GM18502 (cell line): ENCODE data around the gene CSF1.
"Not testable (repeated sequence)": the region's sequence is repeated elsewhere in the genome, so short reads cannot be mapped to it uniquely, and the experiment has no call there.

Experiments used
- ATAC-seq: cut with Tn5 transposase; IDR thresholded peaks from one replicate; pipeline ENCODE4 v1.9.1; 2021; ENCODE audit warnings: mild to moderate bottlenecking; ENCODE audit not compliant: unreplicated experiment, poor library complexity

CSF1 gene, protein sequence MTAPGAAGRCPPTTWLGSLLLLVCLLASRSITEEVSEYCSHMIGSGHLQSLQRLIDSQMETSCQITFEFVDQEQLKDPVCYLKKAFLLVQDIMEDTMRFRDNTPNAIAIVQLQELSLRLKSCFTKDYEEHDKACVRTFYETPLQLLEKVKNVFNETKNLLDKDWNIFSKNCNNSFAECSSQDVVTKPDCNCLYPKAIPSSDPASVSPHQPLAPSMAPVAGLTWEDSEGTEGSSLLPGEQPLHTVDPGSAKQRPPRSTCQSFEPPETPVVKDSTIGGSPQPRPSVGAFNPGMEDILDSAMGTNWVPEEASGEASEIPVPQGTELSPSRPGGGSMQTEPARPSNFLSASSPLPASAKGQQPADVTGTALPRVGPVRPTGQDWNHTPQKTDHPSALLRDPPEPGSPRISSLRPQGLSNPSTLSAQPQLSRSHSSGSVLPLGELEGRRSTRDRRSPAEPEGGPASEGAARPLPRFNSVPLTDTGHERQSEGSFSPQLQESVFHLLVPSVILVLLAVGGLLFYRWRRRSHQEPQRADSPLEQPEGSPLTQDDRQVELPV

DNA sequence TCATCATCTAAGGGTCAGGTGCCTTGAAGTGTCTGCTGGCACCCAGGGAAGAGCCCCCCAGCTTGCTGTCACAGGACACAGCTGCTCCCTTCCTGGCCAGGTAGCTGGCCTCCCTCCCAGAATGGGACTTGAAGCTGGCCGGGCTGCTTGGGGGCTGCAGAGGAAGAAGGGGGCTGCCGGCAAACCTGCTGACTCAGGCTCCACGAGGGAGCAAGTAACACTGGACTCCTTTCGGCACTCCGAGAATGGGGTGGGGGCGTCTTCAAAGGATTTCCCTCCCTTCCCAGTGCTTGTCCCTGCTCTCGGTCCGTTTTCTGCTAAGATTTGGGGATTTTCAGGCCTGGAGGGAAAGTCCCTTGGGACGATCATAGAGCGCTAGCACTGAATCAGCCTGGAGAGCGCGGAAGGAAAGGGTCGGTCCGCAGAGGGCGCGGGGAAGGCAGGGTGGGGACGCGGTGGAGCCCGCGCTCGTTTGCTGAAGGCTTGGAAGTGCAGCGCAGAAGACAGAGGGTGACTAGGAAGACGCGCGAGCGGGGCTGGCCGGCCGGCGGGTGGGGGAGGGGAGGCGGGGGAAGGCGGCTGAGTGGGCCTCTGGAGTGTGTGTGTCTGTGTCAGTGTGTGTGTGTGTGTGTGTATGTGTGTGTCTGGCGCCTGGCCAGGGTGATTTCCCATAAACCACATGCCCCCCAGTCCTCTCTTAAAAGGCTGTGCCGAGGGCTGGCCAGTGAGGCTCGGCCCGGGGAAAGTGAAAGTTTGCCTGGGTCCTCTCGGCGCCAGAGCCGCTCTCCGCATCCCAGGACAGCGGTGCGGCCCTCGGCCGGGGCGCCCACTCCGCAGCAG is at the start of gene CSF1:
CSF1 (plus strand) TSS at position 727 of the 840 bp plus-strand sequence. CDS start 175 bp downstream, outside the sequence.
- ATAC-seq = peak; percentile 33

DNA sequence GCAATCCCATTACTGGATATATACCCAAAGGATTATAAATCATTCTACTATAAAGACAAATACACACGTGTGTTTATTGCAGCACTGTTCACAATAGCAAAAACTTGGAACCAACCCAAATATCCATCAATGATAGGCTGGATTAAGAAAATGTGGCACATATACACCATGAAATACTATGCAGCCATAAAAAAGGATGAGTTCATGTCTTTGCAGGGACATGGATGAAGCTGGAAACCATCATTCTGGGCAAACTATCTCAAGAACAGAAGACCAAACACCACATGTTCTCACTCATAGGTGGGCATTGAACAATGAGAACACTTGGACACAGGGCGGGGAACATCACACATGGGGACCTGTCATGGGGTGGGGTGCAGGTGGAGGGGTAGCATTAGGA is 49.0 kb upstream of the CSF1 start:
- ATAC-seq = not testable (repeated sequence)

- no peak for ATAC-seq
Measured at GRCh38 chr1:109863667-109864046, 47.0 kb upstream of the CSF1 start.

DNA sequence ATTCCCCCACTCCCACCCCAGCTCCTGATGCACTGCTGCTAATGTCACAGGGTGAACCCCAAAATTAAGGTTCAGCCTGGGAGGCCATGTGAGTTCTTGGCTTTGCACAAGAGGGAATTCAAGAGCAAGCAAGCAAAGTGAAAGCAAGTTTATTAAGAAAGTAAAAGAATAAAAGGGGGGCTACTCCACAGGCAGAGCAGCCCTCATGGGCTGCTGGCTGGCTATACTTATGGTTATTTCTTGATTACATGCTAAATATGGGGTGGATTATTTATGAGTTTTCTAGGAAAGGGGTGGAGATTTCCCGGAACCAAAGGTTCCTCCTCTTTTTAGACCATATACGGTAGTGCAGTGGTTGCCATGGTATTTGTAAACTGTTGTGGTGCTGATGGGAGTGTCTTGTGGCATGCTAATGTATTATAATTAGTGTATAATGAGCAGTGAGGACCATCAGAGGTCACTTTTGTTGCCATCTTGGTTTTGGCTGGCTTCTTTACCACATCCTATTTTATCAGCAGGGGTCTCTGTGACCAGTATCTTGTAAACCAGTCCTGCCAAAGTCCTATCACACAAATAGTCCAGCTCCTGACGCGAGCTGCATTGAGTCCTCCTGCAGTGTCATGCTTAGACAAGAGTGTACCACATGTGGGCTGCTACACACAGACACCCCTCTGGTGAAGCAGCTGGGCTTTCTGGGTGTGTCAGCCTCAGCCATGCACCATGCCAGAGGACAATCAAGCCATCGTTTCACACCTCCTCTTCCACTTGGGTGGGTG is 46.4 kb upstream of the CSF1 start:
- no peak for ATAC-seq

DNA sequence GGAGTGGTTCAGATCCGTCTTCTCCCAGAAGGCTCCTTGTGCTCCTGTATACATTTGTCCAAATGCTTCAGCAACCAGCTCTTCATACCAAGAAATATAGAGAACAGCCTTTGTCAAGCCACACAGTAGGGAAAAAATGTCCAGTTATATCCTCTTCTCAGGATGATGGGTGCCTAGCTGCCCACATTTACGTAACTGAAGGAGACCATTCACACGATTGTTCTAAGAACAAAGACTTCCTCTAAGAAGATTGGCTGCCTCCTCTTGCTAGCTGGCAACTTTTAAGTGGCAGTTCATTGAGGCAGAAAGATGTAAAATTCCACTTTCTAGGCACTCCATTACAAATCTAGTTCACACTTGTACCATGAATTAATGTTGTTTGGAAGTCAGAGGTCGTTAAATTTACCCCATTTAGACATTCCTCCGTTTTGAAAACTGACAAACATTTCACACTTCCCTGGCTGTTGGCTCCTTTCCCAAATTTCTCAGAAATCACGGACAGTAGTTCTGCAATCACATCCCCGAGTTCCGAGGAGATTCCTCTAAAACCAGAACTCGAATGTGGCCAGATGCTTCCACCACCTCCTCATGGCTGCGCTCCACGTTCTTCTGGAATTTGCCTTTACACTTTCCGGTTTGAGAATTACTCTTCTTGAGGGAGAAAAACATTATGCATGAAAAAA is 45.6 kb upstream of the CSF1 start:
- ATAC-seq = no peak

DNA sequence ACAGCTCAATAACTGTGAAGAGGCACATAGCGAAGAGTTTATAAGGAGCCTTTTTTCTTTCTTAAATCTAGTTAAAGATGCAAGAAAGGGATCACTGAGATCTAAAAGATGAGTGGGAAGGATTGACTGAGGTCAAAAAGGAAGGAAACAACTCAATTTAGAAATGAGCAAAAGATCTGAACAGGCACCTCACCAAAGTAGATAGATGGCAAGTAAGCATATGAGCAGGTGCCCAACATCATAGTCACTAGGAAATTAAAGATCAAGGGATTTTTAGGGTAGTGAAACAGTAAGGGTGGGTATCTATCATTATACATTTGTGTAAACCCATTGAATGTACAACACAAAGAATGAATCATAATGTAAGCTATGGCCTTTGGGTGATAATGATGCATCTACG is 44.6 kb upstream of the CSF1 start:
- no peak for ATAC-seq

- no peak for ATAC-seq
Measured at GRCh38 chr1:109873278-109874175, 37.1 kb upstream of the CSF1 start.

- ATAC-seq = no peak
Measured at GRCh38 chr1:109874445-109874844, 36.2 kb upstream of the CSF1 start.

DNA sequence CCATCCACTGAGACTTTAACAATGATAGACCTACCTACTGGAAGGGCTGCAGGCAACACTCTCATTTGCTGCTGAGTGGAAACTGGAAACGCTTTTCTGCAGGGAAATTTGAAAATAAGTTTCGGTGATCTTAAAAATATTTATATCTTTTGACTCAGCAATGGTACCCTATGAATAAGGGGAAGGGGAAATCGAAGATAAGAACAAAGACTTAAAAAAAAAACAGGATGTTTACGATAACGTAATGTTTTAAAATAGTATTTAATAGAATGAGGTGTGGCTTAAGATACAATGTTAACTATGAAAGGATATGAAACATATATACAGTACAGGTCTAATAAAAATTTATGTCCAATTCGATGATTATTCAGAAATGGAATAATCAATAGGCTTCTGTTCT is 34.8 kb upstream of the CSF1 start:
- no peak for ATAC-seq

- no peak for ATAC-seq
Measured at GRCh38 chr1:109876617-109877316, 33.9 kb upstream of the CSF1 start.

- no peak for ATAC-seq
Measured at GRCh38 chr1:109877317-109877771, 33.3 kb upstream of the CSF1 start.

- ATAC-seq = no peak
Measured at GRCh38 chr1:109877776-109878175, 32.9 kb upstream of the CSF1 start.

GRCh38 chr1:109878531-109879104 is 32.0 kb upstream of the CSF1 start:
- no peak for ATAC-seq

- ATAC-seq = not testable (repeated sequence)
Measured at GRCh38 chr1:109879371-109879770, 31.3 kb upstream of the CSF1 start.

- ATAC-seq = no peak
Measured at GRCh38 chr1:109879881-109880525, 30.6 kb upstream of the CSF1 start.

DNA sequence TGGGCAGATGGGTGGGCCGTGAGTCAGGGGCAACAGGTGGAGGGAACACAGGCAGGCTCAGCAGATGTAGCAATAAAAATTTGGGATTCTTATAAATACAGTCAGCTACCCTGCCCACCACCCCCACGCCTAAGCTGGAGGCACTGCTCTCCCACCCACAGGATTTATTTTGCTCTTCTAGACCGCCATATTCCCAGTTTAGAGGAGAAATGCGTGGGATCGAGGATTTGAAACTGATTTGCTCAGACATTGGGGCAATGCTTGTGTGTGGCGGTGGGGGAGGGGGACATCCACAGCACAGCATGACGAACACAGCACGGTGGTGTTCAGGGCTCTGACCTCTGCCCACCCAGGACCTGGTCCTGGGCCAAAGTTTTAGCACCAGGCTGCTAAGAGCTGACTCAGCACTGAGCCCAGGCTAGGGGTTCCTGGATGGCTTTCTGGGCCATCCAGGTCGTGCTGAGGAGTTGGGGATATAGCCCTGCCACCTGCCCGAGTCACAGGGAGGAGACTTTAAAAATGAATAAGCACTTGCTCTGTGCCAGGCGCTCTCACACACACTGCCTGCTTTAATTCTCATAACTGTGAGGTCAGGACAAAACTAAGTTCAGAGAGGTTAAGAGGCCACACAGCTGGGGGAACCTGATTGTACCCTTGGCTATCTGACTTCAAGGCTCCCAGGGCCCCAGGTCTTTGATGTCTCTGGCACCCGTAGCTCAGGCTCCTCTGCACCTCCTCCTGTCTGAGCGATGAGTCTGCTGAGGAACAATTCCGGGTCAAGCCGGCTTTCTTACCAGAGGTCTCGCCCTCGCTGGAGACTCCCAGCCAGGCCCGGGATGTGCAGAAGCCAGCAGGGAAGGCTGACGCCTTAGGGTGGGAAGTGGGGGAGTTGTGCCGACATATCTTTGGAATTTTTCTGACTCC is 29.4 kb upstream of the CSF1 start:
- no peak for ATAC-seq
